ACC112 (cell line): ENCODE measurements around the gene APIP.

Experiments
- H2AFZ ChIP-seq: fragments of 200-600 bp; sonication (generic); one replicate; pipeline ENCODE4 v1.6.0; 2017; ENCODE audit warnings: antibody characterized with exemption, low read length; ENCODE audit not compliant: unreplicated experiment
- H3K27ac ChIP-seq: fragments of 200-600 bp; sonication (generic); 2 replicates; pipeline ENCODE4 v1.5.1; 2014; ENCODE audit warnings: low read depth, mild to moderate bottlenecking, antibody characterized with exemption, low read length, moderate library complexity
- H3K27me3 ChIP-seq: fragments of 200-600 bp; sonication (generic); 2 replicates; pipeline ENCODE4 v1.6.1; 2014; ENCODE audit warnings: mild to moderate bottlenecking, antibody characterized with exemption, low read length, moderate library complexity, mixed read lengths; ENCODE audit not compliant: insufficient read depth
- H3K36me3 ChIP-seq: fragments of 200-600 bp; sonication (generic); 2 replicates; pipeline ENCODE4 v1.6.1; 2016; ENCODE audit warnings: mild to moderate bottlenecking, antibody characterized with exemption, low read length, moderate library complexity, mixed read lengths; ENCODE audit not compliant: insufficient read depth
- H3K4me1 ChIP-seq: fragments of 200-600 bp; sonication (generic); one replicate; pipeline ENCODE4 v1.6.1; 2016; ENCODE audit warnings: low read length, mixed read lengths; ENCODE audit not compliant: insufficient read depth, unreplicated experiment, control insufficient read depth
- H3K4me3 ChIP-seq: fragments of 200-600 bp; sonication (generic); 2 replicates; pipeline ENCODE4 v1.5.1; 2014; ENCODE audit warnings: mild to moderate bottlenecking, low read depth, low read length
- H3K79me2 ChIP-seq: fragments of 200-600 bp; sonication (generic); one replicate; pipeline ENCODE4 v1.6.0; 2016; ENCODE audit warnings: low read length; ENCODE audit not compliant: control insufficient read depth, unreplicated experiment, insufficient read depth

APIP gene

DNA sequence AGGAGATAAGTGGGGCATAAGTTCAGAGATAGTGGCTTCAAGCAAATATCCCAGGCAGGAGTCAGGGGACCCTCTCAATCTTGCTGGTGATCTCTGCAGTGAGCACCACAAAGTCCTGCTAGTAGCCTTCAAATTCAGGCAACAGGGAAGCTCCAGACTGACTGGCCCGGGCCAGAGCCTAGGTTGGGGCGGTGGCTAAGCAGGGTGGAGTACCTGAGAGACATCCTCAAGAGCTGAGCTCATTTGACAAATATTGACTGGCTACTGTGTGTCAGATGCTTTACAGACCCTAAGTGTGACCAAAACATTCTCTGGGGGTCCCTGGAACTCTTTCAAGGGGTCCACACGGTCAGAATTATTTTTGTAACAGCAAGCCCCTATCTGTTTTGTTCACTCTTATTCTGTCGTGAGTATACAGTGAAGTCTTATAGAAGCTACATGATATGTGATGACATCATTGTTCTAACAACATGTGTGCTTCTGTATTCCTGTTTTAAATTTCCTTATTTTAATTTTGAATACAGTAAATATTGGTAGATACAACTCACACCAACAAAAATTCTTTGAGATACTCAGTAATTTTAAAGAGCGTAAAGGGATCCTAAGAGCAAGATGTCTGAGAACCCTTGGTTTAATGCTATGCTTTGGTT is 71.6 kb downstream of the APIP start:
- no peak overlapping the region for H3K27ac ChIP-seq
- H3K4me3 ChIP-seq: no peak overlapping the region
- H3K4me1 ChIP-seq: no peaks in the 10 kb centered on the region
- H3K27me3 ChIP-seq: 0 out of 2 replicates have a peak, but pooled peaks cover 11% of the 10 kb centered on the region
- no peak overlapping the region for H2AFZ ChIP-seq
- H3K79me2 ChIP-seq: no peaks in the 10 kb centered on the region
- no peaks in the 10 kb centered on the region for H3K36me3 ChIP-seq

DNA sequence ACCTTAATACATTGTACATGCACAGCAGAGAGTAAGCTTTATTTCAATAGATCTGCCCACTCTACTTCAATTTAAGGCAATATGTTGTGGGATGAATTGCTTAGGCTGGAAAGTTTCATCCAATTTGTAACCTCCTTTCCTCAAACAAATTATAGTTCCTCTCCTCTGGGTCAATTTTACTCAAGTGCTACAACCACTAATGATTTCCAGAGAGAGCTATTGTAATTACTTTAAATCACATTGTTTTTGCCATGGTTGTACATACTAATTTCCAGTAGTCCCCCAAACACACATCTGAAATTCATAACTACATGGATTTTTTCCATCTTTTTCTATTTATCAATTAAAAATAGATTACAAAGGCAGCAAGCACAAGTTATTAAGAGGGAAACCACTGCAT is 72.9 kb downstream of the APIP start:
- Histone ChIP-seq H2AFZ (no peak overlapping the region), H3K4me3 (no peak overlapping the region), H3K4me1 (no peaks in the 10 kb centered on the region), H3K27ac (no peak overlapping the region), H3K36me3 (no peaks in the 10 kb centered on the region), H3K27me3 (0 out of 2 replicates have a peak, but pooled peaks cover 4% of the 10 kb centered on the region), H3K79me2 (no peaks in the 10 kb centered on the region)

GRCh38 chr11:34840736-34841386 is 75.3 kb downstream of the APIP start:
- Histone ChIP-seq H3K4me1 (no peaks in the 10 kb centered on the region), H3K27ac (no peak overlapping the region), H3K27me3 (0 out of 2 replicates have a peak, but pooled peaks cover 4% of the 10 kb centered on the region), H2AFZ (no peak overlapping the region), H3K79me2 (no peaks in the 10 kb centered on the region), H3K4me3 (no peak overlapping the region), H3K36me3 (no peaks in the 10 kb centered on the region)

DNA sequence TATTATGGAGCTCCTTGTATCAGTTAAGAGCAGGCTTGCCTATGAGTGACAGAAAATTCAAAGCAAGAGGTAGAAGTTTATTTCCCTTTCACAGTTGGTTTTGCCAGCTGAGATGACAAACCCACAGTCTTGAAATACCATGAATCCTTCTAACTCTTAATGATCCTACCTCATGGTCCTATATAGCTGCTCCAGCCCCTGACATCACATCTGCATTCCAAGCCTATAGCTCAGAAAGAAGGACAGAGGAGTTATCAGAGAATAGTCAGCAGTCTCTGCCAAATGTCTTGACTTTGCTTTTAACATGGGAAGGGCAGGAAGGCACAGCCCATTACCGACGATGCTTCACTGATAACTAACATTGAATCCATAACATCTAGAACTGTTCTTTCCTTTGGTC is 76.2 kb downstream of the APIP start:
- Histone ChIP-seq H3K79me2 (no peaks in the 10 kb centered on the region), H3K36me3 (no peaks in the 10 kb centered on the region), H3K27me3 (0 out of 2 replicates have a peak, but pooled peaks cover 4% of the 10 kb centered on the region), H2AFZ (no peak overlapping the region), H3K4me3 (no peak overlapping the region), H3K4me1 (no peaks in the 10 kb centered on the region), H3K27ac (no peak overlapping the region)

DNA sequence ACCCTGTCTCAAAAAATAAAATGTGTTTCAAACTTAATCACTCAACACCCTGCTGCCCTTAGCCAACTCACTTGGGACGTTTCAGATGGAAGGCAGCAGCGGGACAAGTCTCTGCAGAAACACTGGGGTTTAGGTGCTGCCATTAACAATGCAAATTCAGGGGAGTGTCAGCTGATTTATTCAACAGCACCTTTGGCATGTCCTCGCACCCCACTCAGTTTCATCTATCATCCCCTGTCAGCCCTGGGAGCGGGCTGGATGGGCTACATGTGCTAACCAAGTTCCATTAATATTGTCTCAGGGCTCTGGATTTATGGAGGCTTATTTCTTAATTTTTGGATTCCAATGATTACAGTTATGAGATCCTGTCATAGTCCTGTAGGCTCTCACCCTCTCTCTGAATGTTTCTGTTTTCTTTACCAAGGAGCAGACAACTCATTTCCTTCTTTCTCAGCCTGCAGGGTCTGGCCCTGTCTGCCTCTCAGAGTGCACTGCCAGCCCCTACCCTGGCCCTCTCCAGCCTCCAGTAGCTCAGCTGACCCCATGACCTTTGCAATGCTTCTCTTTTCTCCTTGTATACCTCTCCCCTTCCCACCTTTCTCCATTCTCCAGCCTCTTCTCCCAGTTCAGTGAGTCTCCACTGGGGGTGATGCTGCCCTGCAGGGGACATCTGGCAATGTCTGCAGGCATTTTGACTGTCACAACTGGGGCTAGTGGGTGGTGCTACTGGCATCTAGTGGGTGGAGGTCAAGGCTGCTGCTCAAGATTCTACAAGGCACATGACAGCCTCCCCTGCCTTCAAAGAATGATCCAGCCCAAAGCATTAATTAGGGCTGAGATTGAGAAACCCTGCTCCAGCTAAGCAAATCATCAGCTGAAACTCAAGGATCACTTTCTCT is 79.0 kb downstream of the APIP start:
- Histone ChIP-seq H3K4me3 (no peak overlapping the region), H3K79me2 (no peaks in the 10 kb centered on the region), H3K36me3 (no peaks in the 10 kb centered on the region), H3K27ac (no peak overlapping the region), H3K4me1 (no peaks in the 10 kb centered on the region), H2AFZ (no peak overlapping the region), H3K27me3 (no peaks in the 10 kb centered on the region)

- Histone ChIP-seq H3K27ac (no peak overlapping the region), H2AFZ (no peak overlapping the region), H3K36me3 (no peaks in the 10 kb centered on the region), H3K4me1 (no peaks in the 10 kb centered on the region), H3K79me2 (no peaks in the 10 kb centered on the region), H3K4me3 (no peak overlapping the region), H3K27me3 (no peaks in the 10 kb centered on the region)
Observed at GRCh38 chr11:34833602-34834001, 82.6 kb downstream of the APIP start.
